Islet of Langerhans (tissue), 1 donor: ENCODE data around the gene LARP1.
"Not testable (repeated sequence)": the region's sequence is repeated elsewhere in the genome, so short reads cannot be mapped to it uniquely, and the experiment has no call there.

Experiments
- FAIRE-seq: peaks from one replicate; lab custom pipeline; 2011; peaks lifted over from hg19 to GRCh38; lab: Jason Lieb, UNC

The LARP1 gene

DNA sequence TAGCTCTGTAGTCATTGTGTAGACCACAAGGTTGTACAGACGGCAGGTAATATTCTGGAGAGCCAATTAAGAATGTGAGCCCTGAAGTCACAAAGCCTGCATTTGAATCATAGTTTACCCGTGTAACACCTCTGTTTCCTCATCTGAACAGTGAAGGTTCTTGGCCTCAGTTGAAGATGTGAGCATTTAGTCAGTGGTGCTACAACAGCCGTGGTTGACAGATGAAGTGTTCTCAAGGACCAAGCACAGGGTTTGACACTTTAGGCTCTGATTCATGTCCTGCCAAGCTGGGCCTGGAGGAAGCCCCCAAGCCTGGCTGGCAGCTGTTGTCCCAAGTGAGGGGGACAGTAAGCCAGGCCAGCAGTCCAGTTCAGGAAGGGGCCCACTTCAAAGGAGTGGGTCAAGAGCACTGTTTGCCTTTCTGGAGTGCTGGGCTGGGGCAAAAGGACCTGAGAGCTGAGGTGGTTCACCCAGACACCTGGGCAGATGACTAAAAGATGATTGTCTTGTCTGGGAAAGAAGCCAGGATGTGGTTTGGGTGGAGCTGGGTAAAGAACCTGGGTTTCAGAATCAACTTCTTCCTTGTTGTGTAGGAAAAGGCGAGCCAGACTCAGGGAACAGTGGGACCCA is 74.5 kb downstream of the LARP1 start:
- no peak for FAIRE-seq

DNA sequence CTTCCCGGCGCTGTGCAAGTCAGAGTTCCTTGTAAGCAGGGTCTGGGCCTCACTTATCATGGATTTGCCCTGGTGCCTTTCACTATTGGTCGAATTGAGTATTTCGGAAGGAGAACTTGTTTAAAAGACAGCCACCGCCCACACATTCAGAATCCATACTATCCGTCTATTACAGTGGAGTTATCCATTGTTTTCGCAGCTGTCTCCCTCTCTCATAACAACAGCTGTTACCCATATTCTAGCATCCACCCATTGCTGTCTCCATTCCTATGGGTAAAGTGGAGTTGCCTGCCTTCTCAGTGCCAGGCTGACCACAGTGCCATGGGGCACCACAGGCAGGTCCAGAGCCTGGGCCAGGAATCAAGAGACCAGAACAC is 75.0 kb downstream of the LARP1 start:
- no peak for FAIRE-seq

DNA sequence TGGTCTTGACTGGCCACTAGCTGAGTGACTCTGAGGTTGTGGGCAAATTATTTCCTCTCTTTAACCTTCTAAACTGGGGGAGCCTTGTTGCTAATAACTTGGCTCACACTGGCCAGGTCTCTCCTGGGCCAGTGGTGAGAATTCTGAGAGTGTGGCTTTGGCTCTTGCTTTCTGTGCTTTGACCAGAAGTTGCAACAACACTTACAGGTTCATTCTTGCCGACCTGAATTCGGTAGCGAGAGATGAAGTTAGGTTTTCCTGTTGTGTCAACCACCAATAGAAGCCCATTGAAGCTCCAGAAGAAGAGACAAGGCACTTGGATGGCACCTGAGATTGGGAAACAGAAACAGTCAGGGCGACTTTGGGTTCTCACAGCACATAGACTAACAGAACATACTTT is 75.4 kb downstream of the LARP1 start:
- no peak for FAIRE-seq

GRCh38 chr5:154831451-154831850 is 76.3 kb downstream of the LARP1 start:
- FAIRE-seq = no peak

DNA sequence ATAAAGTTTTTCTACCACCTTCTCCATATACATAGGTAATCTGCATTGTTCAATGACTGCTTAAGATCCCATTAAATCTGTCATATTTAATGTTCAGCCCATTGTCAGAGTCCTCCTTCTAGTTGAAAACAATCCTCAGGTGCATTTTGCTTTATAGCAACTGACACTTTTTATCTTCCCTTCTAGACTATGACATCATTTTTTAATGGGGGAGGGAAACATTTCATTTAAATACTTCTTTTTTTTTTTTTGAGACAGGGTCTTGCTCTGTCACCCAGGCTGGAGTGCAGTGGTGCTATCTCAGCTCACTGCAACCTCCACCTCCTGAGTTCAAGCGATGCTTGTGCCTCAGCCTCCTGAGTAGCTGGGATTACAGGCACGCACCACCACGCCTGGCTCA is 77.6 kb downstream of the LARP1 start:
- not testable (repeated sequence) for FAIRE-seq

DNA sequence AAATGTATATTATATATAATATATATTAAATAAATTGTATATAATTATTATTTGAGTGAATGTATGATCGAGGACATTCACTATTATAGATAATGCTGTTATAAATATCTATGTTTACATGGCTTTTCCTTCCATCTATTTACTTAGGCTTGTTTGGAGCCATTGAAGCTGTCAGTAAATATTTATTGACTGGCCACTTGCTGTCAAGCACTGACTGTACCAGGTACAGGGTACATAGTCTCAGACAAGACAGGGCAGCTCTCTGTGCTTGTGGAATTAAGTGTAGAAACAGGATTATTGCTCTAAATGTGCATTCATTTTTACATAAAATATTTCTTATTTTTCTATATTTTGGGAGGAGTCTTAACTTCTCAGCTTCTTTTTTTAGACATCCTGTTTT is 78.9 kb downstream of the LARP1 start:
- FAIRE-seq = no peak

DNA sequence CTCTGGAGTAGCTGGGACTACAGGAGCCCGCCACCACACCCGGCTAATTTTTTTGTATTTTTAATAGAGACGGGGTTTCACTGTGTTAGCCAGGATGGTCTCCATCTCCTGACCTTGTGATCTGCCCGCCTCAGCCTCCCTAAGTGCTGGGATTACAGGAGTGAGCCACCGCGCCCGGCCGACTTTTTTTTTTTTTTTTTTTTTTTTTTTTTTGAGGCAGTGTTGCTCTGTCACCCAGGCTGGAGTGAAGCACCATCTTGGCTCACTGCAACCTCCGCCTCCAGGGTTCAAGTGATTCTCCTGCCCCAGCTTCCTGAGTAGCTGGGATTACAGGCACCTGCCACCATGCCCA is 80.5 kb downstream of the LARP1 start:
- not testable (repeated sequence) for FAIRE-seq

GRCh38 chr5:154836225-154836624 is 81.0 kb downstream of the LARP1 start:
- FAIRE-seq = no peak

- FAIRE-seq = no peak
Measured at GRCh38 chr5:154837009-154837901, 82.1 kb downstream of the LARP1 start.

DNA sequence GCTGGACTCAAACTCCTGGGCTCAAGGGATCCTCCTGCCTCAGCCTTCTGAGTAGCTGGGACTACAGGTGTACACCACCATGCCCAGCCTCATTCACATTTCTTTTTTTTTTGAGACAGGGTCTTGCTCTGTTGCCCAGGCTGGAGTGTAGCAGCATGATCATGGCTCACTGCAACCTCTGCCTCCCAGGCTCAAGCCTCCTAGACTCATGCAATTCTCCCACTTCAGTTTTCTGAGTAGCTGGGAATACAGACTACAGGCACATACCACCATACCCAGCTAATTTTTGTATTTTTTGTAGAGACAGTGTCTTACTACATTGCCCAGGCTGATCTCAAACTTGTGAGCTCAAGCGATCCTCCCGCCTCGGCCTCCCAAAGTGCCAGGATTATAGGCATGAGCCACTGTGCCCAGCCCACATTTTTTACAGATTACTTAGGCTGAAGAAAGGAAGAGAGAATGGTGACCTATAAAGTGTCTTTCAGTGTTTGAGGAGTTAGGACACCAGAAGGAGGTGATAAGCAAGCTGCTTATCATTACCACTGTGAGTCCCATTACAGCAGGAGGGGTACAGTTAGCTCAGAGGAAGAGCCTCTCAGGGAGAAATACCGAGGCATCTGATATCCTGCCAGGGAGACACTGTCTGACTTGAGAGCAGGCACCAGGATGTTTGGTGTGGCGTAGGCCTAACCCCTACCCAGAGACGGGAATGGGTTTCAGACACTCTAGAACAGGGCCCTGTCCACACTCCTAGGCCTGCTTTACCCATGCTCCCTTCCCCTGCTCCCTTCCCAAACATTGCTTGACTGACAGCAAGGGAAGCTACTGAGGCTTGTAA is 85.5 kb downstream of the LARP1 start:
- no peak for FAIRE-seq

DNA sequence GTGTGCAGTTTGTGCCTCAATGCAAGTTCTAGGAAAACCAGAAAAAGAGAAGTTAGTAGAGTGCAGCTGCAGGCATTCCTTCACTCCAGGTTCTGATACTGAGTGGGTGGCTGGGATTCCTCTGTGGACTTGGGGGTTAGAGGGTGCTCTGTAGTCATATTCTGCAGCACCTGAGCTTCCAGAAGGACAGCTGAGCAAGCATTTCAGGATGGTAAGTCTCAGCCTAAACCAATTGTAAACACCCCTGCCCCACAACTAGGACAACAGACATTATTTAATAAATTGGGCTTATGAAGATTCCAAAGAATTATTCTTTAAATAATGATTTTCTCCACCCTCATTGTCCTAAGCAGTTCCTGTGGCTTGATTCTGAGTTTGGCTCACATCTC is 86.1 kb downstream of the LARP1 start:
- no peak for FAIRE-seq

DNA sequence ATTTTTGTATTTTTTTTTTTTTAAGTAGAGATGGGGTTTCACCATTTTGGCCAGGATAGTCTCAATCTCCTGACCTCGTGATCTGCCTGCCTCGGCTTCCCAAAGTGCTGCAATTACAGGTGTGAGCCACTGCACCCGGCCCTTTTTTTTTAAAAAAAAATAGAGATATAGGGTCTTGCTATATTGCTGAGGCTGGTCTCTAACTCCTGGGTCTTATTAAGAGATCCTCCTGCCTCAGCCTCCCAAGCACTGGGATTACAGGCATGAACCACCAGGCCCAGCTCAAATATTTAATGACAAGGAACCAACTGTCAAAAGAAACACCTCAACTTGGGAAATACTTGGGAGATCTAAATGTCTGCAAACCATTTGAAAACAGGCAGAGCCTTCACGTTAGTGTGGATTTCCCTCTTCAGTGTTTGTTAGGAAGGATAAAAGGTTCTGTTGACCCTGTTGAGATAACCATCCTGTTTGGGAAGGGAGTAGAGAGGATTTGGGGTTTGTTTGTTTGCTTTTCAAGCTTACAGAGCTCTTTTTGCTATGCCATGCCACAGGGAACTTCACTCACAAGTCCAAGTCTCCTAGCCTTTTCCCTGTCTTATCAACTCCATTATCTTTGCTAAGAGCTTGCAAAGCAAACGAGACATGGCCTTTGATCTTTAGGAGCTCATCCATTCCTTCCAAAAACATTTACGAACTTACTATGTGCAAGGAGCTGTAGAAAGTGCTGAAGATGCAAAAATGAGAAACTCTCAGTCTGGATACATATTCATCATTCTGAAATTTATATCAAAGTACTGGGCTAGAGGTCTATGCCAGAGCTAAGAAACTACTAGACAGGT is 87.7 kb downstream of the LARP1 start:
- FAIRE-seq = no peak

DNA sequence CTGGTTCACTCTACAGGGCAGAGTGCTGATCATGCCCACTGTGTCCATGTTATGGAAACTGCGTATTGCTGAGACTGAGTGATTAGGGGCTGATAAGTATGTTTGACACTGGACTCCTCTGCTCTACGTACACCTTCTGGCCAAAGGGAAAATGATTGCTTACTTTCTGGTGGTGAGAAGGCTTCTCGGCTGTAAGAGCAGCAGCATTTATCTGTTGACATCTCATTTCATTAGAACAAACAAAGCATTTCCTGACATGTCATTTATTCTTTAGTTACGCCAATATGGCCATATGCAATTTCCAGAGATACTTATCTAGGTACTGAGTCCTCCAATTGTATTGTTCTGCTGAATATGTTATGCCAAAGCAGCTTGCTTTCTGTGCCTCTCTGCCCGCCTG is 89.6 kb downstream of the LARP1 start:
- FAIRE-seq = no peak

DNA sequence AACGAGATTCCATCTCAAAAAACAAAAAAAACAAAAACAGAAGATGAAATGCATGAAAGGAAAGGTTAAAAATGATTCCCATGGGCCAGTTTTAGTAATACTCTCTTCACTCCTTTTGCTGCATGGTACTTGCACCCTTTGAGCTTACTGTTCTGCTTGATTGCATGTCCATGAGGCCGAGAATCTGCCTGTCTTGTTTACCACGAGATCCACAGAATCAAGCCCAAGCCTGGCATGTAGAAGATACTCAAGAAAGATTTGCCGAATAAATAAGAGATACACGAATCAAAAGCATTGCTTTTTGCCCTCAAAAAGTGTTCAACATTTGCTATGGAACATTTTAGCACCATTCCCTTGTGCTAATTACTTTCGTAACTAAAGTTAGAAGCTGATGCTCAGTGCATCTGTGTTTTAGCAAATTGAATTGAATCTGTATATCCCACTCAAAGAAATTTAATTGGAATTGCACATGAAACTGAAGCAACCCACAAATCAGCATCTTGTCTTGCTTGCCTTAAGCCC is 94.1 kb downstream of the LARP1 start:
- FAIRE-seq = no peak

DNA sequence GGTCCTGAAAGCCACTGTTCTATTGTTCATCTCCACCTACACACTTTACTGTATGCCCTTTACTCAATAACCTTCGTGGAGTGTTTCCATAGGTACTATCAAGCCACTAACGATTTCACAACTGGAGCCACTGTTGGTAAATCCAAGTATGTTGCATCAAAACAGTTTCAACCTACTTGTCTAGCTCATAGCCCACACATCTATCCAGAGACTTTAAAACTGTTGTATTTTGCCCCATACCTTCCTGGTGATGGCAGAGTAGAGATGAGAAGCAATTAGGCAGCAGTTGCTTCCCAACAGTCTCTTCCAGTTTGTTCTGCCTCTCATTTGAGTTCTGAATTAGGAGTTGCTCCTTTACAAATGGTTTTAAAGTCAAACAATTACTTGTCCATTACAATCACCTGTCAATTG is 94.6 kb downstream of the LARP1 start:
- no peak for FAIRE-seq

DNA sequence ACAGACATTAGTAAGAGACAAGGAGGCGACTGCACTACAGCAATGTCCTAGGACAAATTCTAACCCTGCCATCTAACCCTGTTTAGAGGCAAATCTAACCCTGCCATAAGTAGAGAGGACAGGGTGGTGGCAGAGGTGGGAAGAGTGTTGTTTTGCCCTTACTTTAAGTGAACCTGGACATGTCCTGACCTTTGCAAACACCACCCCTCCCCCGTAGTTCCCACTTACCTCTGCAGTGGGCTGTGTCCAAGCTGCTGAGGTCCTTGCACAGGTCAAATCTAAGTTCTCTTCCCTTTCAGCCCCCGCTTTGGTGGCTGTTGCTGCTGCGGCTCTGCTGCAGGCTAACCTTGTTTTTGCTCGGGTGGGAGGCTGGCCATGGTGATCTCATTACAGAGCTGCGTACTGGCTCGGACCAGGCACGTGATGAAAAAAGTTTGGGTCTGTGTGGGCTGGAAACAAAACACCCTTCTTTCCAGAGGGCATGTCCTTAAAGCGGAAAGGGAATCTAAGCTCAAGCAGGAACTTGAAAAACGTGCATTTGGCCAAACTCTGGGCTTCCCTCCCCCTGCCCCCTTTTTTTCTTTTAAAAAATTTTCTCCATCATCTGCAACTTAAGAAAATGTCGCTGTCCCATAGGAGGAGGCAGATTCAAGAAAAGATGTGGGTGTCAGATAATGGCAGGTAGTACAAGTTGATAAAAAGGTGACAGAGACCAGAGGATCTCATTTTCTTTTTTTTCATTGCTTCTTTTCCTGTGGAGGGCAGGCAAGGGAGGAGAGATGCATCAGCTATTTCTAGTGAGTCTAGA is 95.3 kb downstream of the LARP1 start, which contains the start of gene FAXDC2:
FAXDC2 (minus strand) TSS at position 349 of the 808 bp plus-strand sequence. CDS start 12,425 bp downstream, outside the sequence.
- no peak for FAIRE-seq

DNA sequence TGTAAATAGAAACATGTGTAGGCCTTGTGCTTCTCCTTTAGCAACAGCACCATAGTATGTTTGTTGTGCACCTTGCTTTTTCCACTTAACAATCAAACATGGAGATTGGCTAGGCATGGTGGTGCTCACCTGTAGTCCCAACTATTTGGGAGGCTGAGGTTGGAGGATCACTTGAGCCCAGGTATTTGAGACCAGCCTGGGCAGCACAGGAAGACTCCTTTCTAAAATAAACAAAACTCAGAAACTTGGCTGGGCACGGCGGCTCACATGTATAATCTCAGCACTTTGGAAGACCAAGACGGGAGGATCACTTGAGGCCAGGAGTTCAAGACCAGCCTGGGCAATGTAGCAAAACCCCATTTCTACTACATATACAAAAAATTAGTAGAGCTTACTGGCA is 96.2 kb downstream of the LARP1 start:
- FAIRE-seq = no peak

DNA sequence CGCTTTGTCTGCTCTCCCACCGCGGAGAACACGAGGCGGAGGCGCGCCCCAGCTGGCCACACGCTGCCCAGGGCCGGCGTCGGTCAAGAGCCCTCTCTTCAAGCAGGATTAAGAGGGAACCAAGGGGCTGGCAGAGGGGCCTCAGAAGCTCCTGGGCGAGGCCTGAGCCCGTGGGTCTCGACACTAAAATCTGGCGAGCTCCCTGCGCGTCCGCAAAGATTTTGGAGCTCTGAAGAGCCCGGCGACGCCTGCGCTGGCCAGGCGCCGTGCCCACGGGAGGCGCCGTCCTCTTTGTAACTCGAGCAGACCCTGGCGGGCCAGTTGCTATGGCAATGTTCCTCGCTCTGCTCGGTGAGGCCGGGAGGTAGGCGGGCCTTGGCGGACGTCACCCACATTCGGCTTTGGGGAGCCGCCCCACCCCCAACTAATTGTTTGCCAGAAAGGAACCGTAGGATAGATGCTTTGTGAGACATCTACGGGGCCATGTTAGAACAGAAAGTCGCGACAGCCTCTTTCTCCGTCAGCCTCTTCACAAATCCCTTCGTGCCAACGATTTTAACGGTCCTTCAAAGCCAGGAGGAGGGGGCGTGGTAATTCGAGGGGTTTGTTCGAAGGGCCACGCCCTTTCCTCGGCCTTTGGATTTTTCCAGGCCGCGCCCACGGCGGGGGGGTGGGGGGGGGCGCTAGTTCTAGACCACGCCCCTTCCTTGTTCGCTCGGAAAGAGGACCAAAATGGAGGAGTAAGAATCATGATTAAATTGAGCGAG is 102.5 kb downstream of the LARP1 start:
- FAIRE-seq = no peak

DNA sequence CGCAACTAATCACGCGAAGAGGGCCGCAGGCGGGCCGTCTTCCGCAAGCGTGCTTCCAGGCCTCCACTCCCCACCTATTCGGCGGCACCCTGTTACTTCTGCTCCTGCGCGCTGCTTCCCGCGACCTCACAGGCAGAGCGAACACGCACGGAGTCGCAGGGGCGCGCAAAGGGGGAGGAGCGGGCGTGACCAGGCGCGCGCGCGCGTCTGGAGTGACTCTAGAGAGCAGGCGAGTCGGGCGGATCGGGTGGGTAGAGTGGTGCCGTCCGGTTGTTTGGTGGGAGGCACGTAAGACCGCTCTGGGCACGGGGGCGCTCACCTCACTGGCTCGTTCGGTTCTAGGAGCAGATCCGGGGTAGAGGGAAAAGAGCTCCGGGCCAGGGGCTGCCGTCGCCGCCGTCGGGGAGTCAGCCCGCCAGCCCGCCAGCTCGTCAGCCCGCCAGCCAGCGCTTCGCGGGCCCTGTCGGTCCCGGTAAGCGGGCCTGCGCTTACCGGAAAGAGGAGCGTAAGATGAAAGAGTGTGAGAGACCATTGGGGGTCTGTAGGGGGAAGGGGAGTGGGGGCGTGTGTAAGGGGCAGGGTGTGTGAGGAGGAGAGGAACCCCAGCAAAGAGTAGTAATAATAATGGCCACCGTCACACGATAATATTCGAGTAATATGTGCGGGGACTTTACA is 103.3 kb downstream of the LARP1 start, which contains the start of gene CNOT8:
CNOT8 (plus strand) TSS at position 331 of the 675 bp plus-strand sequence. CDS start 4,652 bp downstream, outside the sequence.
- FAIRE-seq = no peak
